ENCODE results near the gene TBC1D9B.

GRCh38 chr5:179822059-179822432 lies 85.7 kb downstream of the TBC1D9B start:
- TF ChIP-seq CTCF (IDR thresholded peaks at IDR 0.05) (no peak), POLR2A (IDR thresholded peaks at IDR 0.05) (no peak)

Data from vagina (tissue), 2 donors.